ENCODE data around the gene EHF.

DNA sequence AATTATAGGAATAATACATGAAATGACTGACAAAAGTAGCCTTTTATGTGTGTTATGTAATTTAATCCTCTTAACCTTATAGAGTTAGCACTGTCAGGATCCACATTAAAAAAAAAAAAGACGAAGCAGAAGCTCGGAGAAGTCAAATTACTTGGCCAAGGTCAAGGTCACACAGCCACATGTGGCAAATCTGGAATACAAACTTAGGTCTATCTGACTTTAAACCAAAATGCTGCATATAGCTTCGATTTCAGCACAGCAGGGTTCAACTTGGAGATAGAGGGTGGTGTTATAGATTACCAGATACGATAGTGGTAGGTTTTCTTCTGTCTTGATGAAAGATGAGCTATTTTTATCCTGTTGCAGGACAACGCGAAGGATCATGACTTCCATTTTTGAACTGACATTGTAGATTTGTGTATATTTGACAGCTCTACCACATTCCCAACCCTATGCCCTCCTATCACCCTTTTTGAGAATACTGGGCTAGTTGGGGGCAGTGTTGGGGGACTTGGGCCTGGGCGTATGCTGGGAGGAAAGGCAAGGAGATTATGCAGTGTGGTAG lies 11.6 kb upstream of the EHF start:
- no peak for TF ChIP-seq ZNF70 (CRISPR knock-in tag; IDR thresholded peaks at IDR 0.05)
- TF ChIP-seq, protein P1, sequence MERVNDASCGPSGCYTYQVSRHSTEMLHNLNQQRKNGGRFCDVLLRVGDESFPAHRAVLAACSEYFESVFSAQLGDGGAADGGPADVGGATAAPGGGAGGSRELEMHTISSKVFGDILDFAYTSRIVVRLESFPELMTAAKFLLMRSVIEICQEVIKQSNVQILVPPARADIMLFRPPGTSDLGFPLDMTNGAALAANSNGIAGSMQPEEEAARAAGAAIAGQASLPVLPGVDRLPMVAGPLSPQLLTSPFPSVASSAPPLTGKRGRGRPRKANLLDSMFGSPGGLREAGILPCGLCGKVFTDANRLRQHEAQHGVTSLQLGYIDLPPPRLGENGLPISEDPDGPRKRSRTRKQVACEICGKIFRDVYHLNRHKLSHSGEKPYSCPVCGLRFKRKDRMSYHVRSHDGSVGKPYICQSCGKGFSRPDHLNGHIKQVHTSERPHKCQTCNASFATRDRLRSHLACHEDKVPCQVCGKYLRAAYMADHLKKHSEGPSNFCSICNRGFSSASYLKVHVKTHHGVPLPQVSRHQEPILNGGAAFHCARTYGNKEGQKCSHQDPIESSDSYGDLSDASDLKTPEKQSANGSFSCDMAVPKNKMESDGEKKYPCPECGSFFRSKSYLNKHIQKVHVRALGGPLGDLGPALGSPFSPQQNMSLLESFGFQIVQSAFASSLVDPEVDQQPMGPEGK (CRISPR knock-in tag; IDR thresholded peaks at IDR 0.05; ENCODE audit: borderline replicate concordance): no peak
